ENCODE results near the gene ZNF462. TPM values are rescaled to one million over a fixed set of nuclear protein-coding genes. Genes with fewer than 3 reads are reported as not detected.
"Not testable (repeated sequence)": the region's sequence is repeated elsewhere in the genome, so short reads cannot be mapped to it uniquely, and the experiment has no call there.

The ZNF462 gene
- total RNA-seq, 1 experiment from 2014 or later = 164 TPM

DNA sequence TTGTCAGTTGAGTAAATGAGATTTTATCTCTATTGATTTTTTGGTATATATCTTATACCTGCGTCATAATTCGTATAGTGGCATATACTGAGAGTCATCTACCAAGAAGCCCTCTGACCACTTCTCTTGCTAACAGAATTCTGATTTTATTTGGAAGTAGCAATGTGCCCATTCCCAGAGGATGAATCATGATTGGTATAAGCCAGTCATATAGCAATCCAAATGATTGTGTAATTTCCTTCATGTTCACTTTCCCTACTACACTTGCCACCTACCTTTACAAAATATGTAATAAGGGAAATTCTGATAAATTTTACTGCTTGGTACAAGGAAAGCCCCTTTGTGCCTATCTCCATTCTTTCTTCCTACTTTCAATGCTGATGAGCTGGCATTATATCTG, 16.1 kb upstream of the ZNF462 start:
- H3K4me1 Mint-ChIP-seq = no peaks in the 10 kb centered on the region
- no peak overlapping the region for H3K4me3 Mint-ChIP-seq
- Histone ChIP-seq H2AFZ (ENCODE audit: low read length) (no peak overlapping the region), H4K20me1 (ENCODE audit: control insufficient read depth, insufficient read depth, insufficient read length) (no peaks in the 10 kb centered on the region), H3K9me3 (ENCODE audit: control insufficient read depth, low read depth, low read length) (no peaks in the 10 kb centered on the region), H3T11ph (ENCODE audit: low read length) (no peak overlapping the region), H3K56ac (ENCODE audit: insufficient read length, low read depth, low read length) (no peak overlapping the region), H2BK12ac (ENCODE audit: insufficient read length, low read depth, low read length) (no peak overlapping the region), H3K9ac (ENCODE audit: extremely low read depth, insufficient read length, low read length) (no peak overlapping the region), H3K4ac (ENCODE audit: low read depth, low read length) (no peak overlapping the region), H2BK15ac (ENCODE audit: low read depth, low read length) (no peak overlapping the region), H3K27me3 (ENCODE audit: insufficient read depth, low read length) (no peaks in the 10 kb centered on the region), H3K79me1 (ENCODE audit: insufficient read depth, low read depth, low read length, poor library complexity, severe bottlenecking) (no peaks in the 10 kb centered on the region), H4K91ac (ENCODE audit: insufficient read length, low read depth, low read length) (no peak overlapping the region), H3K4me2 (ENCODE audit: insufficient read depth, insufficient read length, low read length) (no peak overlapping the region), H3K4me1 (ENCODE audit: insufficient read depth, low read length) (no peaks in the 10 kb centered on the region), H3K79me2 (ENCODE audit: insufficient read depth, low read length) (no peaks in the 10 kb centered on the region), H2BK5ac (ENCODE audit: insufficient read length, low read length) (no peak overlapping the region), H3K14ac (ENCODE audit: insufficient read depth, low read length) (no peak overlapping the region), H3K18ac (ENCODE audit: insufficient read length, low read depth, low read length) (no peak overlapping the region), H4K8ac (replicated peaks; ENCODE audit: insufficient read length, low read depth, low read length) (no peak overlapping the region), H2BK120ac (ENCODE audit: low read depth, low read length, poor library complexity, severe bottlenecking) (no peak overlapping the region), H3K23ac (ENCODE audit: insufficient read length, low read depth, low read length) (no peak overlapping the region), H2AK5ac (ENCODE audit: insufficient read length, low read length) (no peak overlapping the region), H4K5ac (ENCODE audit: insufficient read length, low read depth, low read length) (no peak overlapping the region), H3K27ac (ENCODE audit: insufficient read length, low read depth, low read length) (no peak overlapping the region), H2BK20ac (ENCODE audit: low read depth, low read length, poor library complexity, severe bottlenecking) (no peak overlapping the region), H3K23me2 (ENCODE audit: insufficient read length, low read depth, low read length, poor library complexity, severe bottlenecking) (no peaks in the 10 kb centered on the region)
- no peaks in the 10 kb centered on the region for H3K9me3 Mint-ChIP-seq
- no peaks in the 10 kb centered on the region for H3K27me3 Mint-ChIP-seq (ENCODE audit: low read depth)
- TF ChIP-seq, protein P1, sequence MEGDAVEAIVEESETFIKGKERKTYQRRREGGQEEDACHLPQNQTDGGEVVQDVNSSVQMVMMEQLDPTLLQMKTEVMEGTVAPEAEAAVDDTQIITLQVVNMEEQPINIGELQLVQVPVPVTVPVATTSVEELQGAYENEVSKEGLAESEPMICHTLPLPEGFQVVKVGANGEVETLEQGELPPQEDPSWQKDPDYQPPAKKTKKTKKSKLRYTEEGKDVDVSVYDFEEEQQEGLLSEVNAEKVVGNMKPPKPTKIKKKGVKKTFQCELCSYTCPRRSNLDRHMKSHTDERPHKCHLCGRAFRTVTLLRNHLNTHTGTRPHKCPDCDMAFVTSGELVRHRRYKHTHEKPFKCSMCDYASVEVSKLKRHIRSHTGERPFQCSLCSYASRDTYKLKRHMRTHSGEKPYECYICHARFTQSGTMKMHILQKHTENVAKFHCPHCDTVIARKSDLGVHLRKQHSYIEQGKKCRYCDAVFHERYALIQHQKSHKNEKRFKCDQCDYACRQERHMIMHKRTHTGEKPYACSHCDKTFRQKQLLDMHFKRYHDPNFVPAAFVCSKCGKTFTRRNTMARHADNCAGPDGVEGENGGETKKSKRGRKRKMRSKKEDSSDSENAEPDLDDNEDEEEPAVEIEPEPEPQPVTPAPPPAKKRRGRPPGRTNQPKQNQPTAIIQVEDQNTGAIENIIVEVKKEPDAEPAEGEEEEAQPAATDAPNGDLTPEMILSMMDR (conservative IDR thresholded peaks at IDR 0.05) = no peak
- no peaks in the 10 kb centered on the region for H3K36me3 Mint-ChIP-seq (ENCODE audit: insufficient read depth in 1 of 3, low read depth in 3 of 3)
- WGBS (ENCODE audit: extremely low coverage, insufficient read length, low lambda C conversion rate) = no CpG with 5 or more reads among the region's 2 CpGs
- DNase-seq = no peak
- no peak overlapping the region for H3K27ac Mint-ChIP-seq

DNA sequence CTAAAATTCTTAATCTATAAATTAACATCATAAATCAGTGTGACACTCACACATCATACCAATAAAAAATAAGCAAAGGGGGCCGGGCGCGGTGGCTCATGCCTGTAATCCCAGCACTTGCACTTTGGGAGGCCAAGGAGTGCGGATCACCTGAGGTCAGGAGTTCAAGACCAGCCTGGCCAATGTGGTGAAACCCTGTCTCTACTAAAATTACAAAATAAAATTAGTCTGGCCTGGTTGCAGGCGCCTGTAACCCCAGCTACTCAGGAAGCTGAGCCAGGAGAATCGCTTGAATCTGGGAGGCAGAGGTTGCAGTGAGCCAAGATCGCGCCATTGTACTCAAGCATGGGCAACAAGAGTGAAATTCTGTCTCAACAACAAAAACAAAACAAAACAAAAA, 11.3 kb upstream of the ZNF462 start:
- not testable (repeated sequence) for H3K4me2 ChIP-seq (ENCODE audit: insufficient read depth, insufficient read length, low read length); H3K23ac ChIP-seq (ENCODE audit: insufficient read length, low read depth, low read length); H4K8ac ChIP-seq (replicated peaks; ENCODE audit: insufficient read length, low read depth, low read length); H2BK20ac ChIP-seq (ENCODE audit: low read depth, low read length, poor library complexity, severe bottlenecking); H4K20me1 ChIP-seq (ENCODE audit: control insufficient read depth, insufficient read depth, insufficient read length); H3K27ac ChIP-seq (ENCODE audit: insufficient read length, low read depth, low read length); H3K27ac Mint-ChIP-seq; H3K23me2 ChIP-seq (ENCODE audit: insufficient read length, low read depth, low read length, poor library complexity, severe bottlenecking); H3K9me3 ChIP-seq (ENCODE audit: control insufficient read depth, low read depth, low read length); H3K79me1 ChIP-seq (ENCODE audit: insufficient read depth, low read depth, low read length, poor library complexity, severe bottlenecking); H3K9me3 Mint-ChIP-seq; H2AFZ ChIP-seq (ENCODE audit: low read length); H3K27me3 Mint-ChIP-seq (ENCODE audit: low read depth); H3K36me3 Mint-ChIP-seq (ENCODE audit: insufficient read depth in 1 of 3, low read depth in 3 of 3); H4K91ac ChIP-seq (ENCODE audit: insufficient read length, low read depth, low read length); H3K27me3 ChIP-seq (ENCODE audit: insufficient read depth, low read length); H3K4me1 Mint-ChIP-seq; H3K4me3 Mint-ChIP-seq; H3K79me2 ChIP-seq (ENCODE audit: insufficient read depth, low read length); H2BK120ac ChIP-seq (ENCODE audit: low read depth, low read length, poor library complexity, severe bottlenecking); H2BK15ac ChIP-seq (ENCODE audit: low read depth, low read length); H3K4me1 ChIP-seq (ENCODE audit: insufficient read depth, low read length); H3K9ac ChIP-seq (ENCODE audit: extremely low read depth, insufficient read length, low read length); H2BK12ac ChIP-seq (ENCODE audit: insufficient read length, low read depth, low read length); H2BK5ac ChIP-seq (ENCODE audit: insufficient read length, low read length); H3K4ac ChIP-seq (ENCODE audit: low read depth, low read length); H3K56ac ChIP-seq (ENCODE audit: insufficient read length, low read depth, low read length); H3K18ac ChIP-seq (ENCODE audit: insufficient read length, low read depth, low read length); H2AK5ac ChIP-seq (ENCODE audit: insufficient read length, low read length); H3T11ph ChIP-seq (ENCODE audit: low read length); H4K5ac ChIP-seq (ENCODE audit: insufficient read length, low read depth, low read length); H3K14ac ChIP-seq (ENCODE audit: insufficient read depth, low read length); DNase-seq
- no CpG with 5 or more reads among the region's 8 CpGs for WGBS (ENCODE audit: extremely low coverage, insufficient read length, low lambda C conversion rate)
